GM18519 (cell line): ENCODE measurements around the gene BPHL.
"Not testable (repeated sequence)": the region's sequence is repeated elsewhere in the genome, so short reads cannot be mapped to it uniquely, and the experiment has no call there.

Source experiments
- ATAC-seq: cut with Tn5 transposase; IDR thresholded peaks from one replicate; pipeline ENCODE4 v1.9.1; 2021; ENCODE audit warnings: mild to moderate bottlenecking, moderate library complexity; ENCODE audit not compliant: unreplicated experiment, low FRiP score

The BPHL gene

GRCh38 chr6:3118353-3119039 is at the start of gene BPHL:
Gene BPHL (plus strand): TSS chr6:3118711. CDS start chr6:3118741, 30 bp downstream.
- peak; percentile 64 for ATAC-seq

- ATAC-seq = no peak
Measured at GRCh38 chr6:3071568-3071967, 46.9 kb upstream of the BPHL start.

- no peak for ATAC-seq
Measured at GRCh38 chr6:3072798-3073197, 45.7 kb upstream of the BPHL start.

GRCh38 chr6:3073382-3073781 is 45.1 kb upstream of the BPHL start:
- ATAC-seq = no peak

GRCh38 chr6:3075772-3076113 is 42.8 kb upstream of the BPHL start:
- ATAC-seq = no peak

- ATAC-seq = no peak
Measured at GRCh38 chr6:3076320-3076719, 42.2 kb upstream of the BPHL start.

- ATAC-seq = no peak
Measured at GRCh38 chr6:3077430-3077829, 41.1 kb upstream of the BPHL start.

- ATAC-seq = not testable (repeated sequence)
Measured at GRCh38 chr6:3078952-3079351, 39.6 kb upstream of the BPHL start.

- ATAC-seq = no peak
Measured at GRCh38 chr6:3079682-3080081, 38.8 kb upstream of the BPHL start.

GRCh38 chr6:3081960-3082359 is 36.6 kb upstream of the BPHL start:
- ATAC-seq = no peak

GRCh38 chr6:3085074-3085473 is 33.4 kb upstream of the BPHL start:
- ATAC-seq = no peak

- ATAC-seq = no peak
Measured at GRCh38 chr6:3086282-3086946, 32.1 kb upstream of the BPHL start.

- ATAC-seq = no peak
Measured at GRCh38 chr6:3088446-3088845, 30.1 kb upstream of the BPHL start.

- no peak for ATAC-seq
Measured at GRCh38 chr6:3088968-3089367, 29.5 kb upstream of the BPHL start.

- no peak for ATAC-seq
Measured at GRCh38 chr6:3090013-3090412, 28.5 kb upstream of the BPHL start.

GRCh38 chr6:3094815-3095214 is 23.7 kb upstream of the BPHL start:
- no peak for ATAC-seq

GRCh38 chr6:3102875-3103274 is 15.6 kb upstream of the BPHL start:
- no peak for ATAC-seq

- no peak for ATAC-seq
Measured at GRCh38 chr6:3108746-3109414, 9.6 kb upstream of the BPHL start.

- no peak for ATAC-seq
Measured at GRCh38 chr6:3109761-3110160, 8.8 kb upstream of the BPHL start.

GRCh38 chr6:3114377-3114776 is 4.1 kb upstream of the BPHL start:
- ATAC-seq = no peak

GRCh38 chr6:3117912-3118352 is 579 bp upstream of the BPHL start:
- ATAC-seq = no peak
